GM21526 (cell line): ENCODE measurements around the gene TK1.
"Not testable (repeated sequence)": the region's sequence is repeated elsewhere in the genome, so short reads cannot be mapped to it uniquely, and the experiment has no call there.

Experiments
- ATAC-seq: cut with Tn5 transposase; IDR thresholded peaks from one replicate; pipeline ENCODE4 v1.9.1; 2021; ENCODE audit warnings: moderate library complexity; ENCODE audit not compliant: unreplicated experiment, low FRiP score

The TK1 gene

GRCh38 chr17:78154903-78155811 is 31.7 kb downstream of the TK1 start:
- peak; percentile 43 for ATAC-seq

- no peak for ATAC-seq
These were observed 35.3 kb downstream of the TK1 start for GRCh38 chr17:78151514-78152008.

GRCh38 chr17:78148286-78149016 is 38.4 kb downstream of the TK1 start:
- ATAC-seq, result no peak

- no peak for ATAC-seq
These were observed 39.4 kb downstream of the TK1 start for GRCh38 chr17:78147315-78147998.

- no peak for ATAC-seq
These were observed 40.0 kb downstream of the TK1 start for GRCh38 chr17:78146881-78147280.

GRCh38 chr17:78146471-78146869 is 40.4 kb downstream of the TK1 start:
- no peak for ATAC-seq

GRCh38 chr17:78144736-78145641 is 41.9 kb downstream of the TK1 start:
- no peak for ATAC-seq

- ATAC-seq, result no peak
These were observed 42.6 kb downstream of the TK1 start for GRCh38 chr17:78144147-78144719.

- no peak for ATAC-seq
These were observed 43.4 kb downstream of the TK1 start for GRCh38 chr17:78143214-78144146.

- ATAC-seq, result no peak
These were observed 44.6 kb downstream of the TK1 start for GRCh38 chr17:78142119-78142861.

GRCh38 chr17:78141437-78142118 is 45.3 kb downstream of the TK1 start:
- ATAC-seq, result no peak

GRCh38 chr17:78140169-78141051 is 46.4 kb downstream of the TK1 start:
- ATAC-seq, result peak; percentile 63

- ATAC-seq, result not testable (repeated sequence)
These were observed 47.0 kb downstream of the TK1 start for GRCh38 chr17:78139861-78140168.

- ATAC-seq, result no peak
These were observed 48.4 kb downstream of the TK1 start for GRCh38 chr17:78138204-78139060.

- no peak for ATAC-seq
These were observed 49.3 kb downstream of the TK1 start for GRCh38 chr17:78137392-78138203.
